Activated naive CD8-positive, alpha-beta T cell (primary cell): ENCODE results near the gene KCNG4.

Experiments
- H3K27ac Mint-ChIP-seq: one replicate; pipeline ENCODE4 v1.8.0; 2021; ENCODE audit warnings: mixed read lengths
- H3K27me3 Mint-ChIP-seq: one replicate; pipeline ENCODE4 v1.8.0; 2021; ENCODE audit warnings: mixed read lengths
- H3K36me3 Mint-ChIP-seq: one replicate; pipeline ENCODE4 v1.8.0; 2021; ENCODE audit warnings: mixed read lengths
- H3K4me1 Mint-ChIP-seq: one replicate; pipeline ENCODE4 v1.8.0; 2021; ENCODE audit warnings: low read depth, mixed read lengths
- H3K4me3 Mint-ChIP-seq: one replicate; pipeline ENCODE4 v1.8.0; 2021; ENCODE audit warnings: mild to moderate bottlenecking, mixed read lengths
- H3K9me3 Mint-ChIP-seq: one replicate; pipeline ENCODE4 v1.8.0; 2021; ENCODE audit warnings: low read depth, mixed read lengths

Gene KCNG4, protein sequence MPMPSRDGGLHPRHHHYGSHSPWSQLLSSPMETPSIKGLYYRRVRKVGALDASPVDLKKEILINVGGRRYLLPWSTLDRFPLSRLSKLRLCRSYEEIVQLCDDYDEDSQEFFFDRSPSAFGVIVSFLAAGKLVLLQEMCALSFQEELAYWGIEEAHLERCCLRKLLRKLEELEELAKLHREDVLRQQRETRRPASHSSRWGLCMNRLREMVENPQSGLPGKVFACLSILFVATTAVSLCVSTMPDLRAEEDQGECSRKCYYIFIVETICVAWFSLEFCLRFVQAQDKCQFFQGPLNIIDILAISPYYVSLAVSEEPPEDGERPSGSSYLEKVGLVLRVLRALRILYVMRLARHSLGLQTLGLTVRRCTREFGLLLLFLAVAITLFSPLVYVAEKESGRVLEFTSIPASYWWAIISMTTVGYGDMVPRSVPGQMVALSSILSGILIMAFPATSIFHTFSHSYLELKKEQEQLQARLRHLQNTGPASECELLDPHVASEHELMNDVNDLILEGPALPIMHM

DNA sequence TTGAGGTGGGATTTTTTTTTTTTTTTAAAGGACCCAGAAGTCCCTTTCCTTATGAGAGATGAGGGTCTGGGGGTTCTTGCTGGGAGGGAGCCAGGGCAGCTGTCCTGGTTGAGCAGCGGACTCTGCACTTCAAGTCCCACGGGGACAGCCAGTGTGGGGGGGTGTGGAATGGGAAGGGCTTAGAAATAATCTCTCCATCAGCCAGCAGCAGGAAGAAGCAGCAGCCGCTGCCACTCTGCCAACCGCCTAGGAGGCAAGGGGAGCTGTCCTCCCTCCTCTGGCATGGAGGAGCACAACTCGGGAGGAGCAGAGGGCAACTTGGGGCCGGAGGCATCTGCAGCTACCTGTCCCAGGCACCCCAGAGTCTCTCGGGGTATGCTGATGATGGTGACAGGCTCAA is at the start of gene KCNG4:
Gene KCNG4 (minus strand): TSS at position 104 of the 400 bp plus-strand sequence. CDS start 2,527 bp downstream, outside the sequence.
- no peaks in the 10 kb centered on the region for H3K9me3 Mint-ChIP-seq

DNA sequence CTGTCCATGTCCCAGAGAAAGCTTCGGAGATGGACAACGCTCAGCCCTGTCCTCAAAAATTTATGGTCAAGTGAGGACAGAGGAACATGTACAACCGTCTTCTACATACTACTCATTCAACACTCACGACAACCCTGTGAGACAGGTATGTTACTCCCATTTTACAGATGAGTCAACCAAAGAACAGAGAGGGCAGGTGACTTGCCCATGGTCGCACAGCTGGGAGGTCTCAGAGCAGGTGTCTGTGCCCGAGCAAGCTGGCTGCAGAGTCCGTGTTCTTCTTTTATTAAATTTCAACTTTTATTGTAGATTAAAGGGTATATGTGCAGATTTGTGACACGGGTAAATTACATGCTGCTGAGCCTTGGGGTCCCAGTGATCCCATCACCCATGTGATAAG is 49.1 kb upstream of the KCNG4 start:
- Mint-ChIP-seq H3K27ac (no peak overlapping the region), H3K4me3 (no peak overlapping the region), H3K9me3 (no peaks in the 10 kb centered on the region), H3K36me3 (no peaks in the 10 kb centered on the region), H3K4me1 (peaks cover 1% of the 10 kb centered on the region), H3K27me3 (peaks cover 19% of the 10 kb centered on the region)

More for the DNA sequence above, at the start of gene KCNG4:
- Mint-ChIP-seq H3K4me1 (no peaks in the 10 kb centered on the region), H3K27me3 (peaks cover 11% of the 10 kb centered on the region), H3K4me3 (no peak within 1 kb of the TSS), H3K27ac (no peak within 1 kb of the TSS), H3K36me3 (no peaks in the 10 kb centered on the region)

DNA sequence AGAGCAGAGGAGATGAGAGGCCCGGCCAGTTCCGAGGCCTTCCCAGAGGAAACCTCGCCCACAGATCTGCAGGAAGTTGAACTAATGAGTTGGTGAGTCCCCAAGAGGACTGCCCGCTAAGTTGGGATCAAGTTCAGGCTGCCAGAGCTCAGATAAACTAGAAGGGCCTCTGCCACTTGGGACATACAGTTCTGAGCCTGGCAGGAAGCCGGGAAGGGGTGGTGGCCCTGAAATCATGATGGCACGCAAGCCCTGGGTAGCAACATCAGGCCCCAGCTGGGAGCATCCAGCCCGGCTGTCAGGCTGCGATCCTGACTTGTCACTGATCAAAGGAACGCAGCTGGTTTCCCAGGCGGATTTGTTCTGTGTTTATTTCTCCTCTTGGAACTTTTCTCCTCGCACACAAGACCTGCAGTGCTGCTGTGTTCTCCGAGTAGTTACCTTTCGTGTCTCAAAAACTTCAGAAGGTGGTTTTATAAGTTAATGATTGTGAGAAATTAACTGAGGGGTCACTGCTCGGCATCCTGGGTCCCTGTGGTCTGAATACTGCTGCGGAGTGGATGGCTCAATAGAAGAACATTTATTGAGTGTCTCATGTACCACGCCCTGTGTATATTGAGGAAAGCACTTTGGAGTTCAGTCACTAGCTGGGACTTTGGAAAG is 46.9 kb upstream of the KCNG4 start:
- Mint-ChIP-seq H3K36me3 (no peaks in the 10 kb centered on the region), H3K4me3 (no peak overlapping the region), H3K9me3 (no peaks in the 10 kb centered on the region), H3K27me3 (peaks cover 12% of the 10 kb centered on the region), H3K4me1 (no peaks in the 10 kb centered on the region), H3K27ac (no peak overlapping the region)

DNA sequence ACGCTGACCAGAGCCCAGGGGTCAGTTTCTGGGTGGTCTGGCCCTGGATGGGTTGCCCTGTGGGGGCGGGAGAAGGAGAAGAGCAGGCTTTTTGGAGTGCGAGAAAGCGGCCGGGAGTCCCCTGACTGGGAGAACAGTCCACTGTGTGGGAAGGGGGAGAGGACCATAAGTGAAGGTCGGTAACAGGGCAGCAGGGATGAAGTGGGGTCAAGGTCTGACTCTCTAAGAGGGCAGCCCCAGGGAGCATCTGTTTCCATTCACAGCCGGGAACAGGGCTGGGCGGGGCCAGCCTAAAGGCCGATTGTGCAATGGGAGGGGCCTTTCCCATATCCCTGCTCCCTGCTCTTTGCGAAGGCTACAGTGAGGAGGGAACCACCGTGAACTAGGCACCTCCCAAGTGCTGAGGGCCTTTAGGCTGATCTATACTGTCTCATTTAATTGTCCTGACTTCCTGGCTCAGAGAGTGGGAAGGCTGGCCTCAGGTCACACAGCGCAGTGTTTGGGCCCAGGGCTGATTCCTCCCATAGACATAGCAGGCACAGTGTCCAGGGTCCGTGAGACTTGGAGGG is 44.4 kb upstream of the KCNG4 start:
- H3K4me1 Mint-ChIP-seq: no peaks in the 10 kb centered on the region
- no peak overlapping the region for H3K4me3 Mint-ChIP-seq
- H3K27me3 Mint-ChIP-seq: peaks cover 6% of the 10 kb centered on the region
- no peaks in the 10 kb centered on the region for H3K9me3 Mint-ChIP-seq
- H3K36me3 Mint-ChIP-seq: no peaks in the 10 kb centered on the region
- no peak overlapping the region for H3K27ac Mint-ChIP-seq

DNA sequence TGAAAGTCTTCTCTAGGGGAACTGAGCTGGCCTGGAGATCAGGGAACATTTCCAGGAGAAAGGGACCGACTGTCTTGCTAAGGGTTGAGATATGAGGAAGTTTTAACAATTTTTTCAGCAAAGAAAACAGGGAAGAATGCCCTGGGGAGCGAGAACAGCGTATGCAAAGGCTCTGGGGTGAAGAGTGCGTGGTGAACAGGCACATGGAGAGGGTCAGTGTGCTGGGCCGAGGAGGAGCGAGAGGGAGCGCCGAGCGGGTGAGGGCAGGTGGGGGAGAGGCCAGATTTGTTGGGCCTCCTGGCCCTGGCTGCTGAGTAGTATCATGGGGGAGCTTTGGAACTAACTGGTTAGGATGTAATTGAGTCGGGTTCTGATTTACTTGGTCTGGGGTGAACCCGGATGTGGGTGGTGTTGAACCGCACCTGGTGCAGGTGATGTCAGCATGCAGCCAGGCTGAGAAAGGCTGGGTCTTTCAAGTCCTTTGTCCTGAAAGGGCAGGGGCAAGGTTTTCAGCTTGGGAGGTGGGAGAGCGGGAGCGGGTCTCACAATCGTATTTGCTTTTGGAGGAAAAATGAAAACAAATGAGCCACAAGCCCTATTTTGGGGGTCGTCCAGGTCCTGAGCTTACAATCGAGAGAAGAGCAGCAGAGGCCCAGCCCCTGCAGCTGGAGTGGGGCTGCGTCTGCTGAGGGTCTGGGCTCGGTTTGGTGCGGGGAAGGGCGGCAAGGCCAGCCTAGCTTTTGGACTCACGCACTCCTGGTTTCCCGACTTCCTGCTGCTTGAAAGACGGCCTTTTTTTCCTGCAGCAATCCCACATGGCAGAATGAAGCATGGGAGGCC is 43.7 kb upstream of the KCNG4 start:
- H3K9me3 Mint-ChIP-seq: no peaks in the 10 kb centered on the region
- no peaks in the 10 kb centered on the region for H3K4me1 Mint-ChIP-seq
- H3K4me3 Mint-ChIP-seq: no peak overlapping the region
- no peak overlapping the region for H3K27ac Mint-ChIP-seq
- H3K27me3 Mint-ChIP-seq: peaks cover 5% of the 10 kb centered on the region
- no peaks in the 10 kb centered on the region for H3K36me3 Mint-ChIP-seq

DNA sequence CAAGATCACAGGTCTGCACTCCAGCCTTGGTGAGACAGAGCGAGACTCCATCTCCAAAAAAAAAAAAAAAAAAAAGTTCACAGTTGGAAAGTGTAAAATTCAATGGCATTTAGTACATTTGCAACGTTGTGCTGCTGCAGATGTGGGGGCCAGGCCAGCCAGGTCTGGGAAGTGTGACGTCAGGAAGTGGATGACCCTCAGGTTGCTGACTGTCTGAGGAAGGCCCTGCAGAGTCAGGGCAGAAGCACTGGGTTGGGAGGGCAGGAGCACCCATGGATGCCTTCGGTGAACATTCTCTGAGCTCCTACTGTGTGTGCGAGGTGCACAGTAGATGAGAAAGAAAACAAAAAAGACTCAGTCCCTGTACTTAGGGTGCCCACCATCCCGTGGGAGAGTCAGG is 42.7 kb upstream of the KCNG4 start:
- Mint-ChIP-seq H3K9me3 (no peaks in the 10 kb centered on the region), H3K27ac (no peak overlapping the region), H3K4me3 (no peak overlapping the region), H3K36me3 (no peaks in the 10 kb centered on the region), H3K4me1 (no peaks in the 10 kb centered on the region), H3K27me3 (no peaks in the 10 kb centered on the region)

DNA sequence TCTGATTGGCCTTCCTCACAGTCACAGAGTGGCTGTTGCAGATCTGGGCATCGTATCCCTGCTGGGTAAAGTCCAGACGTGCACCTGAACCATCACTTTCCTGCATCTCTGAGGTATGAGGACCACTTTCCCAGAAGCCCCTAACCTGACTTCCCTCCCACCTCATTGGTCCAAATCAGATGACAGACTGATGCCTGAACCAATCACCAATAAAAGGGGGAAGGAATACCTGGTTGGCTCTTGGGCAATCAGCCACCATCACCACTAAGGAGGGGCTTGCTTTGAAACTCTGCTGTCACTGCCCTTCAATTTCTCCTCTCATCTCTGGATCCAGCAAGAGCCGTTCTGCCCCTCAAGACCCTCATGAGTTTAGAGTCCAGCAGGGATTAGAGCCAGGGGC is 41.3 kb upstream of the KCNG4 start:
- Mint-ChIP-seq H3K4me1 (no peaks in the 10 kb centered on the region), H3K4me3 (no peak overlapping the region), H3K36me3 (no peaks in the 10 kb centered on the region), H3K9me3 (no peaks in the 10 kb centered on the region), H3K27ac (no peak overlapping the region), H3K27me3 (no peaks in the 10 kb centered on the region)

DNA sequence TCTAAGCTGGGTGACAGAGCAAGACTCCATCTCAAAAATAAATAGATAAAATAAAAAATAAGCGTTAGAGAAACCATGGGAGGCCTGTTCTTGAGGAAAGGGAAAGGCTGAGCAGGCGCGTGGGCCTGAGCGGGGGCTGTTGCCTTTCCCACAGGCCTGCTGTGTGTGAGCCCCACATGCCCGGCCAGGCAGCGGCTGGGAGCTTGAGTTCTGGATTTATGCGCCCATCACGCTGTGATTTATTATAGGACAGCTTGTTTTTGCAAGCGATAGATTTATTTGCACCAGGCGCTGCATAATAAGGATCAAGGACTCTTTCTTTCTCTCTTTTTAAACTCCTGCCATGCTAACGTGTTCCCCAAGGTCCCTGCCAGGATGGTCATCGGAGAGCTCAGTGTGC is 40.1 kb upstream of the KCNG4 start:
- H3K27ac Mint-ChIP-seq: no peak overlapping the region
- H3K27me3 Mint-ChIP-seq: peaks cover 3% of the 10 kb centered on the region
- H3K4me1 Mint-ChIP-seq: no peaks in the 10 kb centered on the region
- H3K4me3 Mint-ChIP-seq: no peak overlapping the region
- H3K9me3 Mint-ChIP-seq: no peaks in the 10 kb centered on the region
- H3K36me3 Mint-ChIP-seq: no peaks in the 10 kb centered on the region

DNA sequence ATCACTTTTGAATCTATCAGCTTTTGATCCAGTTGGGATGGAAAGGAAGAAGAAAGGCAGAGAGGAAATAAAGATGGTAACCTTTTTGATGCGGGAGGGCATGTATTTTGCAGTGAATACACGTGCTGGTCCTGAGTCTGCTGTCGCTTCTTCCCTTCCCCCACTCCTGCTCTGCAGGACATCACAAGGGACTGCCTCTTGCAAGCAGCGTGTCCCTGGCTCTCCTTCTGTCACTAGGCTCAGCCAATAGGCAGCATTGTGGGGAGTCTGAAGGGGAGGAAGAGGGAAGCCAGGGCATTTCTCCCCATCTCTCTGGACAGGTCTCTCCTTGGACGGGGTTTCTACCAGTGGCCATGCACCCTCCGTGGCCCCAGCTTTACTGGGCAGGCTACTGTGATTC is 39.2 kb upstream of the KCNG4 start:
- H3K4me3 Mint-ChIP-seq: no peak overlapping the region
- no peak overlapping the region for H3K27ac Mint-ChIP-seq
- no peaks in the 10 kb centered on the region for H3K36me3 Mint-ChIP-seq
- H3K9me3 Mint-ChIP-seq: no peaks in the 10 kb centered on the region
- peaks cover 4% of the 10 kb centered on the region for H3K27me3 Mint-ChIP-seq
- no peaks in the 10 kb centered on the region for H3K4me1 Mint-ChIP-seq

DNA sequence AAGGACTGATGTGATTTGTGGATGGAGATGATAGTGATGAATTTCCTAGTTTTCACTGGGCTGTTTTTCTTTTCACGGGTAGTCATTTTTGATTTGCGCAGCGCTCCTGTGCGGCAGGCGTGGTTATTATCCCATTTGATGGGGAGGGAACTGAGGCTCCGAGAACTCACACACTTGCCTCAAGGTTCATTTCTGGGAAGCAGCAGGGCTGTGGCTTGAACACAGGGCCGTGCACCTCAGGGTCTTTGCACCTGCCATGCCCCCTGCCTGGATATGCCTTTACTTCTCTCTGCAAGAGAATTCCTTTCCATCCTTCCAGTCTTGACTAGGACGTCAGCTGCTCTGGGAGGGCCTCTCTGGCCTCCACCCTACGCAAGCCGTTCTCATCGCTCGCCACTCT is 38.5 kb upstream of the KCNG4 start:
- Mint-ChIP-seq H3K36me3 (no peaks in the 10 kb centered on the region), H3K27ac (no peak overlapping the region), H3K4me3 (no peak overlapping the region), H3K9me3 (no peaks in the 10 kb centered on the region), H3K27me3 (peaks cover 4% of the 10 kb centered on the region), H3K4me1 (no peaks in the 10 kb centered on the region)

DNA sequence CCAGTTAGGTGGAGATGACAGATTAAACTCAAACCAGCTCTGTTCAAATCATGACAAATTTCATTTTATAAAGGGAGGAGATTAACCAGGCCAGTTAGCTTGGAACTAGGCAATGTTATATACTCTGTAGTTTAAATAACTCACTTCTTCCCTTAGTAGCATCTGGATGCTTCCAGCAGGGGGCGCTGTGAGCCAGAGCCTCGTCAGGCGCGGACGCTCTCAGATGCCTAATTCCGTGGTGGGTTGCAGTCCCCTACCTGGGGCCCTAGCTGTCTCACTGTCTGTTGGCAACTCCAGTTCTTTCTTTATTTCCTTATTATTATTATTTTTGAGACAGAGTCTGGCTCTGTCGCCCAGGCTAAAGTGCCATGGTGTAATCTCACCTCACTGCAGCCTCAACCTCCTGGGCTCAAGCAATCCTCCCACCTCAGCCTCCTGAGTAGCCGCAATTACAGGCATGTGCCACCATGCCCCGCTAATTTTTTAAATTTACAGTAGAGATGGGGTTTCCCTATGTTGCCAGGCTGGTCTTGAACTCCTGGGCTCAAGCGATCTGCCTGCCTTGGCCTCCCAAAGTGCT is 37.5 kb upstream of the KCNG4 start:
- Mint-ChIP-seq H3K27ac (no peak overlapping the region), H3K9me3 (no peaks in the 10 kb centered on the region), H3K36me3 (no peaks in the 10 kb centered on the region), H3K4me3 (no peak overlapping the region), H3K4me1 (no peaks in the 10 kb centered on the region), H3K27me3 (peaks cover 4% of the 10 kb centered on the region)

DNA sequence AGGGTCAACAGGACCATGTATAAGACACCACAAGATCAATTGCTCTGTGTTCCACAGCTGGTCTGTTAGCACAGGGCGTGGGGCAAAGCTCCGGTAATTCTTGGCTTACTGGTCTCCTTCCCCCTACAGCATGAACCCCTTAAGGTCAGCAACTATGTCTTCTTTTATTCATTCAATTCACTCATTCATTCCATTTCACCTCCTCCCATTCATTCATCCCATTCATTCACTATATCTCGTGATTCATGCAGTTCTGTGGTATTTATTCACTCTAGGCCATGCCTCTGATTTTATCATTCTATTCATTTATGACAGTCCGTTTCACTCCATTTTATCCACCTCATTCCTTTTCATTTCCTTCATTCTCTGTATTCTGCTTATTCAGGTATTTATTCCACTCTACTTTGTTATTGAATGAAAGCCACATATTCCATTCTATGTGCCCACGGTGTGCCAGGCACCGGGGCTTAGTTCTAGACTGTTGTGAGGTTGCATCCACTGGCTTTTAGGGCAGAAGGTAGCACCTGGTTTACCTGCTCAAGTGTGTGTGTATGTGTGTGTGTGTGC is 35.9 kb upstream of the KCNG4 start:
- peaks cover 4% of the 10 kb centered on the region for H3K27me3 Mint-ChIP-seq
- H3K4me1 Mint-ChIP-seq: no peaks in the 10 kb centered on the region
- H3K9me3 Mint-ChIP-seq: no peaks in the 10 kb centered on the region
- no peaks in the 10 kb centered on the region for H3K36me3 Mint-ChIP-seq
- no peak overlapping the region for H3K4me3 Mint-ChIP-seq
- H3K27ac Mint-ChIP-seq: no peak overlapping the region

DNA sequence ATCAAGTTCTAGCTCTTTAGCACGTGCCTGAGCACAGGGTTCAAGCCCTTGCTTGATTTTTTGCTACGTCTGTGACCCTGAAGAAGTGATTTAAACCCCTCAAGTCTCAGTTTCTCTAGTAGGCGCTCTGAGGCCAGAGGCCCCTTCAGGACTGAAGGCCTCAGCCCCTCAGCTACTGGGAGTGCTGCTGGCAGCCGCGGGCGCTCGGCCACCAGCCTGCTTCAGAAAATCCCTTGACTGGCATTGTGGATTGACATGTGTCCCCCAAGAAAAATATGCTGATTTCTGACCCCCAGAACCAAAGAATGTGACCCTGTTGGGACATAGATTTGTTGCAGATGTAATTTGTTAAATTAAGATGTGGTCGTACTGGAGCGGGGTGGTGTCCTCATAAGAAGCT is 34.7 kb upstream of the KCNG4 start:
- no peak overlapping the region for H3K4me3 Mint-ChIP-seq
- H3K27ac Mint-ChIP-seq: no peak overlapping the region
- no peaks in the 10 kb centered on the region for H3K4me1 Mint-ChIP-seq
- H3K9me3 Mint-ChIP-seq: no peaks in the 10 kb centered on the region
- H3K36me3 Mint-ChIP-seq: no peaks in the 10 kb centered on the region
- H3K27me3 Mint-ChIP-seq: peaks cover 4% of the 10 kb centered on the region

DNA sequence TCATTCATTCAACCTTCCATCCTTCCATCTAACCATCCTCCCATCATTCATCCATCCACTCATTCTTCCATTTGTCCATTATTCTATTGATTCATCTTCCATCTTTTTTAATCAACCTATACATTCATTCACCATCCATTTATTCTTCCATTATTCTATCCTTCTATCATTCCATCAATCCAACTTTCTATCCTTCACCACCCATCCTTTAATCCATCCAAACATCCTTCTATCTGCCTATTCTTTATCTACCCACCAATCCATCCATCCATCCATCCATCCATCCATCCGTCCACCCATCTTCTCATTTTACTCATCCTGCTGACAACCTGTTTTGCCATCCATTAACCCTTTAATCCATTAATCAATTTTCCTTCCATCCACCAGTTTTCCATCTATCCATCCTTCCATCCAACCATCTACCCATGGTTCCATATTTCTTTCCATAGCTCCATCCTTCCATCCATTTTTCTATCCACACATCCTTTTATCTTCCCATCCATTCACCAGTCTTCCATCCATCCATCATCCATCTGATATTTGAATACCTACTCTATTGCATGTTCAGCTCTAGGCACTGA is 33.0 kb upstream of the KCNG4 start:
- no peaks in the 10 kb centered on the region for H3K36me3 Mint-ChIP-seq
- H3K4me3 Mint-ChIP-seq: no peak overlapping the region
- H3K27me3 Mint-ChIP-seq: peaks cover 4% of the 10 kb centered on the region
- no peaks in the 10 kb centered on the region for H3K4me1 Mint-ChIP-seq
- H3K27ac Mint-ChIP-seq: no peak overlapping the region
- no peaks in the 10 kb centered on the region for H3K9me3 Mint-ChIP-seq
